Measurements from ENCODE around the gene GAREM2.
"Not testable (repeated sequence)": the region's sequence is repeated elsewhere in the genome, so short reads cannot be mapped to it uniquely, and the experiment has no call there.

Gene GAREM2

GRCh38 chr2:26172871-26173775, at the start of gene GAREM2:
TSS of gene GAREM2 (plus strand) at chr2:26173088. CDS start at chr2:26173221, 133 bp downstream.
- no peak for DNase-seq

- no peak for DNase-seq
Observed at GRCh38 chr2:26123426-26123825, 49.5 kb upstream of the GAREM2 start.

- DNase-seq: no peak
Observed at GRCh38 chr2:26126074-26126473, 46.8 kb upstream of the GAREM2 start.

GRCh38 chr2:26128176-26128575, 44.7 kb upstream of the GAREM2 start:
- DNase-seq: no peak

GRCh38 chr2:26130763-26131162, 42.1 kb upstream of the GAREM2 start:
- no peak for DNase-seq

- DNase-seq: no peak
Observed at GRCh38 chr2:26136451-26136850, 36.4 kb upstream of the GAREM2 start.

DNA sequence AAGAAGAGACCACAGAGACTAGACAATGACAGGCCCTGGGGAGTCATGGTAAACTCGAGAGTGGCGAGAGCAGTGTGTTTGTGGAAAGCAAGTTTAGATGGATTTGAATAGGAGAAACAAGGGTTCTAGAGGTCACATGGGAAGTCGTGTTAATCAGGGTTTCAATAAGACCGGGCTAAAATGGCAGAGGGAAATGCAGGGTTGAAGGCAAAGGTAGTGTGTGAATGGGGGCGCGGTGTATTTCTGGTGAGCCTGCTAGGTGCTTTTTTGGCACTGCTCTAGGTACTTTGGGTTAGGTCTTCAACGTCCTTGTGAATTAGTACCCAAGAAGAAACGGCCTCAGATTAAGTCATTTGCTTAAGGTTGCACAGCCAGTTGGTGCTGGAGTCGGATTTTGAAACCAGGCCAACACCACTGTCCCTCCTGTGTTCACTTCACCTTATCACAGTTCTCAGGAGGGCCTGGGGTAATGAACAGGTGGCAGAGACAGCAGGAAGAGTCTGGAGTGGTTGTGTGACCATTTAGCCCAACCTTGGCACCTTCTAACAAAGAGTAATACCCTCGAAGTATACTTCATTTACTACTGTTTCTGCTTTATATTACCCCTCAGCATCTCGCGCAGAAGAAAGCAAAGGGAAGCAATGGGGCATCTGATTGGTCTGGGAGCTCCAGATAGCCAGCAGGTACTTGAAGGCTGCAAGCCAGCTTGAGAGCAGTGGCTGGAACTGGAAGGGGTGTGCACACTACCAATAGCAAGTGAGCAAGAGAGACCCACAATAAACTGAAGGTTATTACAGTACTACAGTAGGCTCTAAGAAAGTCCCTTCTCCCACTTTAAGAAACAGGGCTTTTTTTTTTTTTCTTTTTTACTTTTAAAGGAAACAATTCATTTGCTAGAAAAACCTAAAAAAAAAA, 33.4 kb upstream of the GAREM2 start:
- no peak for DNase-seq

GRCh38 chr2:26141145-26141769, 31.6 kb upstream of the GAREM2 start:
- no peak for DNase-seq

GRCh38 chr2:26144031-26144430, 28.9 kb upstream of the GAREM2 start:
- DNase-seq: no peak

DNA sequence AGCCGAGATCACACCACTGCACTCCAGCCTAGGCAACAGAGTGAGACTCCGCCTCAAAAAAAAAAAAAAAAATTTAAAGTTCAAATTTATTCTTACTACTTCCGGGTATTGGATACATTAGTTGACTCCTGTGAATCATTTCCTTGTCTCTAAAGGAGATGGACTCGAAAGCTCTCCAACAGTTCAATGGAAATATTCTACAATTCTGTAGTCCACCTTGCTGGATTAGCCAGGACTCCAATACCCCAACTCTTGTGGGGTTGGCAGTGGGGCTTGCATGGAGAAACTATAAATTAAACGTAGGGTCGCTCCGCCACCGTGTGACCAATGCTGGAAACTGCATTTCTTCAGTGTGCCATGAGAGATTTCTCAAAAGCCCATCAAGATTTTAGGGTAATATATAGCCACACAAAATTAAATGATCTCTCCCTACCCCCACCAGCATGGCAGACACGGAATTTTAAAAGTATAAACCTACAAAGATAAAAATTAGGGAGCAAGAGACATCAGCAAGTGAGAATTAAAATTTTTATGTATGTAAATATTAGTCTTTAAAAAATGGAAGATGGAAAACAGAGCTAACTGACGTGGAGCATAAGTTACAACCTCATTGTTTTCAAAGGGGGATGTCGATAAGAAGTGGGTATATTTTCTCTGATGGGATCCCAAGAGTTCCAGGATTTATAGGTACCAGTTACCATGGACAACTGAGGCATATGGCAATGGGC, 27.8 kb upstream of the GAREM2 start:
- DNase-seq: peak; percentile 55 to 62

DNA sequence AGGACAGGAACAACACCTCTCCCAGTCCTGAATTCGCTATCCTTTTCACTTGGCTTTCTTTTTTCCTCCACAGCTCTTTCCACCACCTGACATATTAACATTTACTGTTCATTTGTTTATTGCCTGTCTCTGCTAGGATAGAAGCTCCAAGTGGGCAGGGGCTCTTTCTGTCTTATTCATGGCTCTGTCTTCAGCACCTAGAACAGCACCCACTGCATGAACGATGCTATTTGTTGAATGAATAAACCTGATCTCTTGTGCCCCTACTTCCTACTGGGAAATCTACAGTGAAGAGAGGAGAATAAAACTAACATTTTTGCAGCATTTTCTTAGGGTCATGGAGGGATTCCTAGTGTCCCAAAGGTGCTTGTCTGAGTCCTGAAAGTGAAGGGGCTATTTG, 24.4 kb upstream of the GAREM2 start:
- DNase-seq: no peak

DNA sequence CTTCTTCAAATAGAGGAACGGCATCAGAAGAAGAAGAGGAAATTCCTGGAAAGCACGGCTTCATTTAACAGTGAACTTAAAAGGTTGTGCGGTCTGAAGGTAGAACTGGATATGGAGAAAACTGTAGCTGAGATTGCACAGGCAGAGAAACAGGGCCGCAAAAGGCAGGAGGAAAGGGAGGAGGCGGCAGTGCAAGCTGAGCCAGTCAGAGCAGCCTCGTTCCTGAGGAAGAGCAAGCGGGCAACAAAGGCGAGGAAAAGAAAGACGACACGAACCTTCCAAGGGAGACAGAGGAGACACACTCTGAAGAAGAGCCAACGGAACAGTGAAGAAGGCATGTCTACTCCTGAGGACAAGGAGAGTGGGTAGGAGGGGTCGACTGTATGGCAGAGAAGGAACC, 22.6 kb upstream of the GAREM2 start:
- DNase-seq: no peak

DNA sequence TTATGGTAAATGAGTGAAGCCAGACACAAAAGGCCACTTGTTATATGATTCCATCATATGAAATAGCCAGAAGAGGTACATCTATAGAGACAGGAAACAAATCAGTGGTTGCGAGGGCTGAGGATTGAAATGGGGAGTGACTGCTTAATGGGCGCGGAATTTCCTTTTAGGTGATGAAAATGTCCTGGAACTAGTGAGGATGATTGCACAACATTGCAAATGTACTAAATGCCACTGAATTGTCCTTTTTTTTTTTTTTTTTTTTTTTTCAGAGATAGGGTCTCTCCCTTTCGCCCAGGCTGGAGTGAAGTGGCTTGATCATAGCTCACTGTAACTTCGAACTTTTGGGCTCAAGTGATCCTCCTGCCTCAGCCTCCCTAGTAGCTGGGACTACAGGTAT, 15.3 kb upstream of the GAREM2 start:
- DNase-seq: no peak

GRCh38 chr2:26161926-26162325, 11.0 kb upstream of the GAREM2 start:
- no peak for DNase-seq

- no peak for DNase-seq
Observed at GRCh38 chr2:26162963-26163362, 9.9 kb upstream of the GAREM2 start.

GRCh38 chr2:26164231-26164630, 8.7 kb upstream of the GAREM2 start:
- DNase-seq: no peak

- no peak for DNase-seq
Observed at GRCh38 chr2:26164641-26165211, 8.2 kb upstream of the GAREM2 start.

DNA sequence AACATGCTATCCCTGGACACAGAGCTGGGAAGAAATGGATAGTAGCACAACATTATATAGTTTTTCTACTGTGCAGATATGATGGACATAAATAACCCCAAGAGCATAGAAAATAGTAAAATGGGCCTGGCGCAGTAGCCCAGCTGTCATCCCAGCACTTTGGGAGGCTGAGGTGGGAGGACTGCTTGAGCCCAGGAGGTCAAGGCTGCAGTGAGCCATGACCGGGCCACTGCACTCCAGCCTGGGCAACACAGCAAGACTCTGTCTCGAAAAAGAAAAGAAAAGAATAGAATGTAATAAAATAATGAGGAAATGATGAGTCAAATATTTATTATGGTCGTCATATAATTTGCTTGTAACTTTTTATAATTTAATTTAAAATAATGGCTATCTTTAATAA, 7.5 kb upstream of the GAREM2 start:
- DNase-seq: no peak

GRCh38 chr2:26166541-26166940, 6.3 kb upstream of the GAREM2 start:
- DNase-seq: not testable (repeated sequence)

- DNase-seq: no peak
Observed at GRCh38 chr2:26168785-26169184, 4.1 kb upstream of the GAREM2 start.

GRCh38 chr2:26169226-26169625, 3.7 kb upstream of the GAREM2 start:
- DNase-seq: no peak

Measured in AML-193 (cell line).